ENCODE results near the gene CYBB.

CYBB gene

DNA sequence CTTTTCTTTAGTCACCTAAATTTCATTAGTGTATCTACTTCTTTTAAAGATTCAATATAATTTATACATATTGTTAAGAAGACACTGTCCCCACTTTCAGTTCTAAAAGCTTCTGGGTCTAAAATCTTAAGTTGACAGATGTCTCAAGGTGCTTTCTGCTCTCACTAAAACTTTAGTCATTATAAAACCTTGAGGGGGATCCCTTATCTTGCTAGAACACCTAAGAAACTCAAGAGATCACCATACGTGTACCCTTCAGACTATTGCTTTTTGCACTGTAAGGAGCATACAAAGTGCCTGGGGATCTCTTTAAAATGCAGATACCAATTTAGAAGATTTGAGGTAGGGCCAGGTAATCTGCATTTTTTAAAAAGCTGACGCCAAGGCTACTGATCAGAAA is 30.1 kb downstream of the CYBB start:
- Histone ChIP-seq H3K27me3 (ENCODE audit: low read length) (no peaks in the 10 kb centered on the region), H2AFZ (ENCODE audit: low read depth, low read length, severe bottlenecking) (no peak overlapping the region), H3K36me3 (ENCODE audit: low read length) (no peaks in the 10 kb centered on the region)

DNA sequence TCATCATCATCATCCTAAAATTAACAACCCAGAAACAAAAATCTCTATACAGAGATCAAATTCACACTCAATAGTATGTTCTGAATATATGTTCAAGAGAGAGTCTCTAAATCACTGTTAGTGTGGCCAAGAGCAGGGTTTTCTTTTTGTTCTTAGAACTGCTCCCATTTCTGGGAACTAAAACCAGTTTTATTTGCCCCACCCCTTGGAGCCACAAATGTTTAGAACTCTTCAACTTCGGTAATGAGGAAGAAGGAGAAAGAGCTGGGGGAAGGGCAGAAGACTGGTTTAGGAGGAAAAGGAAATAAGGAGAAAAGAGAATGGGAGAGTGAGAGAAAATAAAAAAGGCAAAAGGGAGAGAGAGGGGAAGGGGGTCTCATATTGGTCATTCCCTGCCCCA is 32.3 kb downstream of the CYBB start:
- H3K36me3 ChIP-seq (ENCODE audit: low read length) = no peaks in the 10 kb centered on the region
- H2AFZ ChIP-seq (ENCODE audit: low read depth, low read length, severe bottlenecking) = no peak overlapping the region
- H3K79me2 ChIP-seq (ENCODE audit: insufficient read depth, low read length) = no peaks in the 10 kb centered on the region
- H3K27ac ChIP-seq (ENCODE audit: low read depth, low read length) = peak overlapping the region; percentile 13; the same call in 1 of the 2 replicates
- no peak overlapping the region for H3K9ac ChIP-seq (ENCODE audit: low read length)
- TF ChIP-seq, protein P1, sequence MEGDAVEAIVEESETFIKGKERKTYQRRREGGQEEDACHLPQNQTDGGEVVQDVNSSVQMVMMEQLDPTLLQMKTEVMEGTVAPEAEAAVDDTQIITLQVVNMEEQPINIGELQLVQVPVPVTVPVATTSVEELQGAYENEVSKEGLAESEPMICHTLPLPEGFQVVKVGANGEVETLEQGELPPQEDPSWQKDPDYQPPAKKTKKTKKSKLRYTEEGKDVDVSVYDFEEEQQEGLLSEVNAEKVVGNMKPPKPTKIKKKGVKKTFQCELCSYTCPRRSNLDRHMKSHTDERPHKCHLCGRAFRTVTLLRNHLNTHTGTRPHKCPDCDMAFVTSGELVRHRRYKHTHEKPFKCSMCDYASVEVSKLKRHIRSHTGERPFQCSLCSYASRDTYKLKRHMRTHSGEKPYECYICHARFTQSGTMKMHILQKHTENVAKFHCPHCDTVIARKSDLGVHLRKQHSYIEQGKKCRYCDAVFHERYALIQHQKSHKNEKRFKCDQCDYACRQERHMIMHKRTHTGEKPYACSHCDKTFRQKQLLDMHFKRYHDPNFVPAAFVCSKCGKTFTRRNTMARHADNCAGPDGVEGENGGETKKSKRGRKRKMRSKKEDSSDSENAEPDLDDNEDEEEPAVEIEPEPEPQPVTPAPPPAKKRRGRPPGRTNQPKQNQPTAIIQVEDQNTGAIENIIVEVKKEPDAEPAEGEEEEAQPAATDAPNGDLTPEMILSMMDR (IDR thresholded peaks at IDR 0.05; ENCODE audit: insufficient read depth, low read length, poor library complexity, severe bottlenecking) = no peak
- no peak for TF ChIP-seq EZH2phosphoT487 (conservative IDR thresholded peaks at IDR 0.05; ENCODE audit: low read length)
- H3K4me2 ChIP-seq (ENCODE audit: low read depth, low read length, poor library complexity, severe bottlenecking) = no peak overlapping the region
- no peaks in the 10 kb centered on the region for H3K9me2 ChIP-seq (replicated peaks; ENCODE audit: insufficient read depth, low read length)
- peaks cover 14% of the 10 kb centered on the region for H3F3A ChIP-seq (ENCODE audit: insufficient read depth)
- no peak overlapping the region for H3K4me3 ChIP-seq (ENCODE audit: insufficient read depth, low read length, poor library complexity, severe bottlenecking)
- no peaks in the 10 kb centered on the region for H4K20me1 ChIP-seq (ENCODE audit: low read depth, low read length)
- no peaks in the 10 kb centered on the region for H3K9me3 ChIP-seq (ENCODE audit: insufficient read depth, low read length)
- no peaks in the 10 kb centered on the region for H3K27me3 ChIP-seq (ENCODE audit: low read length)

More for the DNA sequence above, 30.1 kb downstream of the CYBB start:
- Histone ChIP-seq H3K9ac (ENCODE audit: low read length) (no peak overlapping the region), H3K4me2 (ENCODE audit: low read depth, low read length, poor library complexity, severe bottlenecking) (no peak overlapping the region), H3K4me3 (ENCODE audit: insufficient read depth, low read length, poor library complexity, severe bottlenecking) (no peak overlapping the region), H3K9me3 (ENCODE audit: insufficient read depth, low read length) (no peaks in the 10 kb centered on the region), H3K9me2 (replicated peaks; ENCODE audit: insufficient read depth, low read length) (no peaks in the 10 kb centered on the region), H3F3A (ENCODE audit: insufficient read depth) (no peaks in the 10 kb centered on the region), H4K20me1 (ENCODE audit: low read depth, low read length) (no peaks in the 10 kb centered on the region), H3K79me2 (ENCODE audit: insufficient read depth, low read length) (no peaks in the 10 kb centered on the region), H3K27ac (ENCODE audit: low read depth, low read length) (no peak overlapping the region)
- TF ChIP-seq, protein P1 (IDR thresholded peaks at IDR 0.05; ENCODE audit: insufficient read depth, low read length, poor library complexity, severe bottlenecking) = no peak
- TF ChIP-seq EZH2phosphoT487 (conservative IDR thresholded peaks at IDR 0.05; ENCODE audit: low read length) = no peak

DNA sequence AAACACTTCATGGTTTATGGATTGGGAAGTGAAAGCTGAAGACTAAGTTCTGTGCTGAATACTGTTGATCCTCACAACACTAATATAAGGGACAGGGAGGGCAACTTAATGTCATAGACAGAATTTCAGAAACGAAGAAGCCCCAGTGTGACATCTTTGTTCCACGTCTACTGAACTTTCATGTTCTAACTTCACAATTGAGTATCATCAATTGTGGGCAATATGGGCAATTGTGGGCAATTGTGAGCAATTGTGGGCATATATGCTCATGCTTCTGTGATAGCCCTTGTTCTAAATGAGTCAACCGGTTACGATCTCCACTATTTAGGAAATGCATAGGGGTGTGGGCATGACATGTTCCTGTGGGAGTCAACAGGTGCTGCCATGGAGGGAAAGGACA is 33.7 kb downstream of the CYBB start:
- Histone ChIP-seq H3K9ac (ENCODE audit: low read length) (no peak overlapping the region), H3K4me2 (ENCODE audit: low read depth, low read length, poor library complexity, severe bottlenecking) (peak overlapping the region; percentile 61), H3K36me3 (ENCODE audit: low read length) (no peaks in the 10 kb centered on the region), H3F3A (ENCODE audit: insufficient read depth) (peaks cover 27% of the 10 kb centered on the region), H3K27ac (ENCODE audit: low read depth, low read length) (peak overlapping the region; percentile 58; the same call in 1 of the 2 replicates), H3K9me2 (replicated peaks; ENCODE audit: insufficient read depth, low read length) (no peaks in the 10 kb centered on the region), H3K9me3 (ENCODE audit: insufficient read depth, low read length) (no peaks in the 10 kb centered on the region), H3K79me2 (ENCODE audit: insufficient read depth, low read length) (no peaks in the 10 kb centered on the region), H3K4me3 (ENCODE audit: insufficient read depth, low read length, poor library complexity, severe bottlenecking) (no peak overlapping the region), H3K27me3 (ENCODE audit: low read length) (no peaks in the 10 kb centered on the region), H4K20me1 (ENCODE audit: low read depth, low read length) (no peaks in the 10 kb centered on the region), H2AFZ (ENCODE audit: low read depth, low read length, severe bottlenecking) (no peak overlapping the region)
- TF ChIP-seq, protein P1 (IDR thresholded peaks at IDR 0.05; ENCODE audit: insufficient read depth, low read length, poor library complexity, severe bottlenecking) = no peak
- TF ChIP-seq EZH2phosphoT487 (conservative IDR thresholded peaks at IDR 0.05; ENCODE audit: low read length) = no peak

All from SU-DHL-6 (cell line).